ENCODE data around the gene KLHL5. TPM values are rescaled to one million over a fixed set of nuclear protein-coding genes. Genes with fewer than 3 reads are reported as not detected.
"Not testable (repeated sequence)": the region's sequence is repeated elsewhere in the genome, so short reads cannot be mapped to it uniquely, and the experiment has no call there.

Gene KLHL5
- total RNA-seq, 2 donors from 2014 or later: 5.9 to 14.5 TPM

- intact Hi-C loops (cut with DNase I): no loop called here
- no peaks in the 10 kb centered on the region for H3K36me3 ChIP-seq (replicated peaks in 1 of 2; ENCODE audit: insufficient read depth in 1 of 2, low read depth in 2 of 2)
- no peak overlapping the region for H3K4me3 ChIP-seq
- DNase-seq (no peak), ATAC-seq (no peak)
- no peak for TF ChIP-seq CTCF (IDR thresholded peaks at IDR 0.05)
- TF ChIP-seq POLR2A (IDR thresholded peaks at IDR 0.05): no peak
- H3K27me3 ChIP-seq: no peaks in the 10 kb centered on the region
- H3K4me1 ChIP-seq: peaks cover 7% of the 10 kb centered on the region
- no peak overlapping the region for H3K27ac ChIP-seq
- H3K9me3 ChIP-seq: no peaks in the 10 kb centered on the region
Measured at GRCh38 chr4:39029752-39030694, 32.0 kb upstream of the KLHL5 start.

DNA sequence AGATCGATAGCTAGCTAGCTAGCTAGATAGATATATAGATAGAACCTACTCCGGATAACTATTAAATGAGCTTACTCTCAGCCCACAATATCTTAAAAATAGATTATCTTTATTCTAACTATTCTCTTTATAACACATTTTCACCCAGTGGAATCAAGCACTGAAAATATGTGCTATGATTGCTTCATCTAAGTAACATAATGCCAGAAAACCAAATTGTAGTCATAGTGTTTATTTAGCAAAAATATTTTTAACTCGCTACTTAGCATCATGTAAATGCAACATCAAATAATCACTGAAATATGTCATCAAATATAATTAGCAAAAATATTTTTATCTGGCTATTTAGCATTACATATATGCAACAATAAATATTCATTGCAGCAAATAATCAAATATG is 31.3 kb upstream of the KLHL5 start:
- Histone ChIP-seq H3K27ac (no peak overlapping the region), H3K9me3 (no peaks in the 10 kb centered on the region), H3K4me1 (peaks cover 7% of the 10 kb centered on the region), H3K27me3 (no peaks in the 10 kb centered on the region), H3K4me3 (no peak overlapping the region), H3K36me3 (replicated peaks in 1 of 2; ENCODE audit: insufficient read depth in 1 of 2, low read depth in 2 of 2) (no peaks in the 10 kb centered on the region)
- no peak for DNase-seq
- ATAC-seq: no peak
- TF ChIP-seq CTCF (IDR thresholded peaks at IDR 0.05) (no peak), POLR2A (IDR thresholded peaks at IDR 0.05) (no peak)
- WGBS, 2 donors: 79 to 89% methylated on average over 3 of the region's 3 CpGs
- intact Hi-C loops (cut with DNase I): no loop called here

DNA sequence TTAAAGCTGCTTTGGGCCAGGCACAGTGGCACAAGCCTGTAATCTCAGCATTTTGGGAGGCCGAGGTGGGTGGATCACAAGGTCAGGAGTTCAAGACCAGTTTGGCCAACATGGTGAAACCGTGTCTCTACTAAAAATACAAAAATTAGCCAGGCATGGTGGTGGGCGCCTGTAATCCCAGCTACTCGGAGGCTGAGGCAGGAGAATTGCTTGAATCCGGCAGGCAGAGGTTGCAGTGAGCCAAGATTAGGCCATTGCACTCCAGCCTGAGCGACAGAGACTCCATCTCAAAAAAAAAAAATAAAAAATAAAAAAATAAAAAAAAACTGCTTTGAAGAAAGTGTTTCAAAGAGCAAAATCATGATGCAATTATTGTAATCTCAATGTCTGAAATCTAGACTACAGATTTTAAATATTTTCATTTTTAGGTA is 30.4 kb upstream of the KLHL5 start:
- H3K4me3 ChIP-seq; ATAC-seq; H3K36me3 ChIP-seq (replicated peaks in 1 of 2; ENCODE audit: insufficient read depth in 1 of 2, low read depth in 2 of 2); H3K27me3 ChIP-seq; DNase-seq; H3K4me1 ChIP-seq; H3K27ac ChIP-seq; H3K9me3 ChIP-seq; intact Hi-C loops (cut with DNase I): not testable (repeated sequence)
- WGBS, 2 donors: 74 to 83% methylated on average over 6 of the region's 6 CpGs

DNA sequence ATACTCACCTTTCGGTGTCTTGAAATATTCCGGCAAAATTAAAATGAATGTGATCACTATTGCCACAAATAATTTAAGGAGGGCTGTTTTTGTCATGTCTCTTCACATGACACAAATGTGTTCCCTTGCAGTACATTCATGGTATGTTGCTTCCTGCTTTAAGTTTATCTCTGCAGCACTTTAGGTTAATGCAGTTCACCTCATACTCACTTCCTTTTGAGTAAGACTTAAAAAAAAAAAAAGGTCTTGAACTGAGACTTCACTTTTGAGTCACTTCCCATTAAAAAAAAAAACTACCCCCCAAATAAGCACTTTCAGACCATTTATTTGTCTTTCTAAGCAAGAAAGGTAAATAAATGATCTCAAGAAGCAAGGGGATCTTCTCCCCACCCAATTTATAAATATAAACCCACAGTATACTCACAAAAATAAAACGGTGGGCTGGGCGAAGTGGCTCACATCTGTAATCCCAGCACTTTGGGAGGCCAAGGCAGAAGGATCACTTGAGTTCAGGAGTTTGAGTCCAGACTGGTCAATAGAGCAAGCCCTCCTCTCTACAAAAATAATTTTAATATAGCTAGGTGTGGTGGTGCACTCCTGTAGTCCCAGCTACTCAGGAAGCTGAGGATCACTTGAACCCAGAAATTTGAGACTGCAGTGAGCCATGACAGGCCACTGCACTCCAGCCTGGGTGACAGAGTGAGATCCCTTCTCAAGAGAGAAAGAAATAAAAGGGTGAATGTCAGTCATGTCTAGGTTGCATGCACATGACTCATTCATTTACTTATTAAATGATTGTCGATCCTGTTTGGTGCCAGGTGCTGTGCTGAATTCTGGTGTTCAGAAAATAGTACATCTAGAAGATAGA is 29.6 kb upstream of the KLHL5 start, which contains the start of gene TMEM156:
Gene TMEM156 (minus strand): TSS at position 192 of the 868 bp plus-strand sequence. CDS start 96 bp downstream, at position 96.
- WGBS, 2 donors: 59 to 67% methylated on average over 5 of the region's 5 CpGs
- Histone ChIP-seq H3K9me3 (no peaks in the 10 kb centered on the region), H3K36me3 (replicated peaks in 1 of 2; ENCODE audit: insufficient read depth in 1 of 2, low read depth in 2 of 2) (no peaks in the 10 kb centered on the region), H3K4me1 (peaks cover 11% of the 10 kb centered on the region), H3K27me3 (no peaks in the 10 kb centered on the region), H3K4me3 (no peak within 1 kb of the TSS), H3K27ac (peak within 1 kb of the TSS in 1 of 4 donors; percentile 52)
- ATAC-seq (no peak), DNase-seq (peak in 1 of 4 donors; percentile 18)
- intact Hi-C loops (cut with DNase I): no loop called here
- no peak for TF ChIP-seq CTCF (IDR thresholded peaks at IDR 0.05)
- TF ChIP-seq POLR2A (IDR thresholded peaks at IDR 0.05): no peak

DNA sequence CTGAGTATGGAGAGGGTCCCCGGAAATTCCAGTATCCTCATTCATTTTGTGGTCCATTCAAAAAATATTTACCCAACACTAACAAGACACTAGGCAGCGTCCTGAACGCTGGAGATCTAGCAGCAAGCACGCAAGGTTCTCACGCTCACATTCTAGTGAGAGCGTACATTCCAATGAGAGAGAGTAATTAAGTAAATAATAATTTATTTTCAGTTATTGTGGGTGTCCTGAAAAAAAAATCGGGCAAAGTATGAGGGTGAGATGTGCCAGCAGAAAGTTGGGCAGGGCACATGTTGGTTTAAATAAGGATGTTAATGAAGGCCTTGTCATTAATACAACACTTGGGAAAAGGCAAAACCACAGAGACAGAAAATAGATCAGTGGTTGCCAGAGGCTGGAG is 25.9 kb upstream of the KLHL5 start:
- TF ChIP-seq CTCF (IDR thresholded peaks at IDR 0.05) (no peak), POLR2A (IDR thresholded peaks at IDR 0.05) (peak in 1 of 3 donors; percentile 30)
- Histone ChIP-seq H3K9me3 (no peaks in the 10 kb centered on the region), H3K4me3 (no peak overlapping the region), H3K4me1 (peaks cover 19% of the 10 kb centered on the region), H3K27me3 (no peaks in the 10 kb centered on the region), H3K27ac (peak overlapping the region in 3 of 4 donors; percentile 32 to 78 (median 48)), H3K36me3 (replicated peaks in 1 of 2; ENCODE audit: insufficient read depth in 1 of 2, low read depth in 2 of 2) (no peaks in the 10 kb centered on the region)
- intact Hi-C loops (cut with DNase I): no loop called here
- peak; percentile 84 for ATAC-seq
- peak in 3 of 4 donors; percentile 35 to 38 (median 37) for DNase-seq
- WGBS, 2 donors: 60 to 65% methylated on average over 7 of the region's 7 CpGs

Data from body of pancreas (tissue), 4 donors.